Naive B cell (primary cell): Measurements from ENCODE around the gene KCNQ2. TPM values are rescaled to one million over a fixed set of nuclear protein-coding genes. Genes with fewer than 3 reads are reported as not detected.

Source experiments
- ATAC-seq, 2 donors: fragments of 150-1000 bp; cut with Tn5 transposase; 2 replicates each; pipeline ENCODE4 v1.10.0; 2021; ENCODE audit warnings: low read depth in 2 of 2, mild to moderate bottlenecking in 2 of 2, moderate library complexity in 2 of 2
- DNase-seq: peaks from one replicate; pipeline ENCODE4 v3.0.0; 2022
- H3K27ac Mint-ChIP-seq, 6 donors: one replicate each; pipeline ENCODE4 v1.8.0; 2020 to 2022; ENCODE audit warnings: mild to moderate bottlenecking in 6 of 6, mixed read lengths in 6 of 6, moderate library complexity in 5 of 6, inconsistent platforms in 2 of 6
- H3K27me3 Mint-ChIP-seq, 3 donors: one replicate each; pipeline ENCODE4 v1.8.0; 2021 to 2022; ENCODE audit warnings: mixed read lengths in 3 of 3, mild to moderate bottlenecking in 1 of 3
- H3K36me3 Mint-ChIP-seq, 2 donors: one replicate each; pipeline ENCODE4 v1.8.0; 2020 to 2022; ENCODE audit warnings: mixed read lengths in 2 of 2, inconsistent platforms in 1 of 2, mild to moderate bottlenecking in 1 of 2
- H3K4me1 Mint-ChIP-seq, 3 donors: one replicate each; pipeline ENCODE4 v1.8.0; 2020 to 2022; ENCODE audit warnings: mixed read lengths in 3 of 3, inconsistent platforms in 1 of 3, mild to moderate bottlenecking in 1 of 3, moderate library complexity in 1 of 3
- H3K4me3 Mint-ChIP-seq, 8 donors: one replicate each; pipeline ENCODE4 v1.8.0; 2020 to 2022; ENCODE audit warnings: mild to moderate bottlenecking in 8 of 8, mixed read lengths in 8 of 8, moderate library complexity in 8 of 8, inconsistent platforms in 2 of 8
- H3K9me3 Mint-ChIP-seq, 7 donors: one replicate each; pipeline ENCODE4 v1.8.0; 2020 to 2022; ENCODE audit warnings: mixed read lengths in 7 of 7, mild to moderate bottlenecking in 5 of 7, inconsistent platforms in 2 of 7, moderate library complexity in 1 of 7
- polyA plus RNA-seq, 6 donors: library from polyadenylated mRNA; unstranded; fragments of 300-500 nt; fragmentation: Illumina TruSeq; gene quantifications; one replicate each; pipeline ENCODE4 v1.2.3, GENCODE V29; 2021; ENCODE audit warnings: low read depth in 6 of 6

The KCNQ2 gene
- polyA plus RNA-seq, 6 donors from 2014 or later = 0.54 to 1.1 TPM; not detected in 4

- peak overlapping the region in 1 of 8 donors; percentile 76 for H3K4me3 Mint-ChIP-seq
- H3K9me3 Mint-ChIP-seq = peaks cover 0 to 10% (median 0%) of the 10 kb centered on the region in 7 donors
- no peak overlapping the region for H3K27ac Mint-ChIP-seq
- H3K36me3 Mint-ChIP-seq = peaks cover 0 to 14% of the 10 kb centered on the region in 2 donors
- no peak for DNase-seq
- peaks cover under 1 to 7% (median 3%) of the 10 kb centered on the region in 3 donors for H3K4me1 Mint-ChIP-seq
- no peak for ATAC-seq
- H3K27me3 Mint-ChIP-seq = peaks cover 3 to 40% (median 23%) of the 10 kb centered on the region in 3 donors
Measured at GRCh38 chr20:63492518-63492917, 20.1 kb upstream of the KCNQ2 start.

- no peak for ATAC-seq
- no peak for DNase-seq
- Mint-ChIP-seq H3K27me3 (peaks cover 0 to 37% (median 28%) of the 10 kb centered on the region in 3 donors), H3K4me1 (peaks cover 0 to 5% (median 0%) of the 10 kb centered on the region in 3 donors), H3K27ac (no peak overlapping the region), H3K4me3 (no peak overlapping the region), H3K36me3 (peaks cover 0 to 14% of the 10 kb centered on the region in 2 donors), H3K9me3 (peaks cover 0 to 10% (median 0%) of the 10 kb centered on the region in 7 donors)
Measured at GRCh38 chr20:63491635-63492230, 19.3 kb upstream of the KCNQ2 start.

GRCh38 chr20:63491078-63491477 lies 18.6 kb upstream of the KCNQ2 start:
- Mint-ChIP-seq H3K4me1 (peaks cover 0 to 3% (median 0%) of the 10 kb centered on the region in 3 donors), H3K4me3 (no peak overlapping the region), H3K27ac (no peak overlapping the region), H3K9me3 (peaks cover 0 to 10% (median 2%) of the 10 kb centered on the region in 7 donors), H3K36me3 (peaks cover 0 to 14% of the 10 kb centered on the region in 2 donors), H3K27me3 (peaks cover 0 to 36% (median 34%) of the 10 kb centered on the region in 3 donors)
- DNase-seq (no peak), ATAC-seq (no peak)

- H3K9me3 Mint-ChIP-seq = peaks cover 0 to 10% (median 4%) of the 10 kb centered on the region in 7 donors
- peaks cover 0 to 43% (median 37%) of the 10 kb centered on the region in 3 donors for H3K27me3 Mint-ChIP-seq
- no peak for ATAC-seq
- no peak overlapping the region for H3K27ac Mint-ChIP-seq
- no peak overlapping the region for H3K4me3 Mint-ChIP-seq
- no peaks in the 10 kb centered on the region for H3K4me1 Mint-ChIP-seq
- no peak for DNase-seq
- H3K36me3 Mint-ChIP-seq = peaks cover 0 to 14% of the 10 kb centered on the region in 2 donors
Measured at GRCh38 chr20:63490416-63490815, 18.0 kb upstream of the KCNQ2 start.

- ATAC-seq = no peak
- peaks cover 0 to 14% of the 10 kb centered on the region in 2 donors for H3K36me3 Mint-ChIP-seq
- H3K9me3 Mint-ChIP-seq = peaks cover 0 to 10% (median 4%) of the 10 kb centered on the region in 7 donors
- no peak overlapping the region for H3K27ac Mint-ChIP-seq
- H3K27me3 Mint-ChIP-seq = peaks cover 4 to 57% (median 44%) of the 10 kb centered on the region in 3 donors
- no peak for DNase-seq
- H3K4me3 Mint-ChIP-seq = no peak overlapping the region
- H3K4me1 Mint-ChIP-seq = no peaks in the 10 kb centered on the region
Measured at GRCh38 chr20:63488315-63489251, 16.1 kb upstream of the KCNQ2 start.

GRCh38 chr20:63487781-63488241 lies 15.4 kb upstream of the KCNQ2 start:
- Mint-ChIP-seq H3K27ac (no peak overlapping the region), H3K4me3 (no peak overlapping the region), H3K36me3 (peaks cover 0 to 14% of the 10 kb centered on the region in 2 donors), H3K27me3 (peaks cover 7 to 62% (median 47%) of the 10 kb centered on the region in 3 donors), H3K4me1 (no peaks in the 10 kb centered on the region), H3K9me3 (peaks cover 0 to 10% (median 4%) of the 10 kb centered on the region in 7 donors)
- DNase-seq (no peak), ATAC-seq (no peak)

GRCh38 chr20:63487116-63487764 lies 14.8 kb upstream of the KCNQ2 start:
- Mint-ChIP-seq H3K9me3 (peaks cover 0 to 5% (median 2%) of the 10 kb centered on the region in 7 donors), H3K4me1 (no peaks in the 10 kb centered on the region), H3K27me3 (peaks cover 8 to 68% (median 46%) of the 10 kb centered on the region in 3 donors), H3K36me3 (peaks cover 0 to 10% of the 10 kb centered on the region in 2 donors), H3K4me3 (no peak overlapping the region), H3K27ac (peak overlapping the region in 1 of 6 donors; percentile 41)
- no peak for DNase-seq
- ATAC-seq = no peak

GRCh38 chr20:63486300-63486855 lies 13.9 kb upstream of the KCNQ2 start:
- Mint-ChIP-seq H3K27me3 (peaks cover 12 to 73% (median 42%) of the 10 kb centered on the region in 3 donors), H3K4me3 (peak overlapping the region in 2 of 8 donors; percentile 37 to 56), H3K36me3 (peaks cover 0 to 2% of the 10 kb centered on the region in 2 donors), H3K4me1 (peaks cover 0 to 2% (median 0%) of the 10 kb centered on the region in 3 donors), H3K27ac (peak overlapping the region in 3 of 6 donors; percentile 17 to 53 (median 20)), H3K9me3 (peaks cover 0 to 5% (median 0%) of the 10 kb centered on the region in 7 donors)
- DNase-seq = no peak
- ATAC-seq = no peak

GRCh38 chr20:63484651-63485403 lies 12.4 kb upstream of the KCNQ2 start:
- no peak for DNase-seq
- Mint-ChIP-seq H3K9me3 (peaks cover 0 to 5% (median 0%) of the 10 kb centered on the region in 7 donors), H3K27ac (no peak overlapping the region), H3K36me3 (no peaks in the 10 kb centered on the region), H3K4me3 (no peak overlapping the region), H3K27me3 (peaks cover 13 to 71% (median 49%) of the 10 kb centered on the region in 3 donors), H3K4me1 (peaks cover 0 to 4% (median 0%) of the 10 kb centered on the region in 3 donors)
- ATAC-seq = no peak

GRCh38 chr20:63484236-63484635 lies 11.8 kb upstream of the KCNQ2 start:
- no peaks in the 10 kb centered on the region for H3K36me3 Mint-ChIP-seq
- H3K27ac Mint-ChIP-seq = no peak overlapping the region
- H3K27me3 Mint-ChIP-seq = peaks cover 13 to 65% (median 50%) of the 10 kb centered on the region in 3 donors

GRCh38 chr20:63483834-63484233 lies 11.4 kb upstream of the KCNQ2 start:
- peaks cover 0 to 5% (median 0%) of the 10 kb centered on the region in 7 donors for H3K9me3 Mint-ChIP-seq
- no peak for DNase-seq
- no peak for ATAC-seq
- H3K36me3 Mint-ChIP-seq = no peaks in the 10 kb centered on the region
- no peak overlapping the region for H3K27ac Mint-ChIP-seq
- peaks cover 0 to 4% (median 0%) of the 10 kb centered on the region in 3 donors for H3K4me1 Mint-ChIP-seq
- H3K4me3 Mint-ChIP-seq = no peak overlapping the region
- H3K27me3 Mint-ChIP-seq = peaks cover 13 to 63% (median 50%) of the 10 kb centered on the region in 3 donors

More at GRCh38 chr20:63484236-63484635, 11.8 kb upstream of the KCNQ2 start:
- H3K4me3 Mint-ChIP-seq = no peak overlapping the region
- H3K9me3 Mint-ChIP-seq = peaks cover 0 to 5% (median 0%) of the 10 kb centered on the region in 7 donors
- ATAC-seq = no peak
- DNase-seq = no peak
- H3K4me1 Mint-ChIP-seq = peaks cover 0 to 4% (median 0%) of the 10 kb centered on the region in 3 donors

GRCh38 chr20:63482021-63482587 lies 9.6 kb upstream of the KCNQ2 start:
- Mint-ChIP-seq H3K9me3 (peaks cover 0 to 5% (median 0%) of the 10 kb centered on the region in 7 donors), H3K36me3 (no peaks in the 10 kb centered on the region), H3K27me3 (peaks cover 13 to 72% (median 56%) of the 10 kb centered on the region in 3 donors), H3K4me1 (peaks cover 0 to 4% (median 0%) of the 10 kb centered on the region in 3 donors), H3K27ac (peak overlapping the region in 1 of 6 donors; percentile 54), H3K4me3 (no peak overlapping the region)
- ATAC-seq (no peak), DNase-seq (no peak)
